Non-pigmented ciliary epithelial cell (primary cell): ENCODE measurements around the gene MGMT.

Source experiments
- DNase-seq: peaks from one replicate; pipeline ENCODE4 v3.0.0-alpha.2; 2010; ENCODE audit warnings: low read depth

Gene MGMT

GRCh38 chr10:129626309-129626708, 159.3 kb downstream of the MGMT start:
- DNase-seq = no peak

- no peak for DNase-seq
Observed at GRCh38 chr10:129626796-129627435, 159.9 kb downstream of the MGMT start.

- DNase-seq = no peak
Observed at GRCh38 chr10:129627442-129627841, 160.4 kb downstream of the MGMT start.

GRCh38 chr10:129628823-129629222, 161.8 kb downstream of the MGMT start:
- no peak for DNase-seq

- DNase-seq = no peak
Observed at GRCh38 chr10:129629911-129630310, 162.9 kb downstream of the MGMT start.

- no peak for DNase-seq
Observed at GRCh38 chr10:129631006-129631405, 164.0 kb downstream of the MGMT start.

GRCh38 chr10:129631870-129632623, 165.0 kb downstream of the MGMT start:
- DNase-seq = no peak

- DNase-seq = no peak
Observed at GRCh38 chr10:129637010-129637409, 170.0 kb downstream of the MGMT start.

GRCh38 chr10:129637846-129638245, 170.8 kb downstream of the MGMT start:
- DNase-seq = no peak

GRCh38 chr10:129641351-129641750, 174.3 kb downstream of the MGMT start:
- no peak for DNase-seq

- DNase-seq = no peak
Observed at GRCh38 chr10:129641982-129642381, 174.9 kb downstream of the MGMT start.

- no peak for DNase-seq
Observed at GRCh38 chr10:129642427-129642826, 175.4 kb downstream of the MGMT start.

- DNase-seq = no peak
Observed at GRCh38 chr10:129643266-129643665, 176.2 kb downstream of the MGMT start.

GRCh38 chr10:129645487-129645886, 178.4 kb downstream of the MGMT start:
- no peak for DNase-seq

- no peak for DNase-seq
Observed at GRCh38 chr10:129646973-129647372, 179.9 kb downstream of the MGMT start.

- DNase-seq = no peak
Observed at GRCh38 chr10:129647590-129647989, 180.5 kb downstream of the MGMT start.

GRCh38 chr10:129648856-129649255, 181.8 kb downstream of the MGMT start:
- no peak for DNase-seq

GRCh38 chr10:129652021-129652420, 185.0 kb downstream of the MGMT start:
- DNase-seq = no peak

GRCh38 chr10:129652521-129653201, 185.6 kb downstream of the MGMT start:
- DNase-seq = no peak

GRCh38 chr10:129653428-129653827, 186.4 kb downstream of the MGMT start:
- no peak for DNase-seq

GRCh38 chr10:129653861-129654260, 186.8 kb downstream of the MGMT start:
- no peak for DNase-seq

- no peak for DNase-seq
Observed at GRCh38 chr10:129654461-129654860, 187.4 kb downstream of the MGMT start.

- DNase-seq = no peak
Observed at GRCh38 chr10:129655007-129655678, 188.1 kb downstream of the MGMT start.
